ENCODE results near the gene PODN. TPM values are rescaled to one million over a fixed set of nuclear protein-coding genes. Genes with fewer than 3 reads are reported as not detected.

The PODN gene
- total RNA-seq, 1 experiment from 2014 or later: 0.23 TPM

- Histone ChIP-seq H3K36me3 (ENCODE audit: control insufficient read depth, insufficient read depth, low read length) (no peaks in the 10 kb centered on the region), H3K27ac (ENCODE audit: low read length) (no peak overlapping the region), H3K9me3 (ENCODE audit: control insufficient read depth, insufficient read depth, low read depth, low read length) (no peaks in the 10 kb centered on the region), H3K27me3 (ENCODE audit: control insufficient read depth, insufficient read depth, low read length) (no peaks in the 10 kb centered on the region), H3K4me1 (ENCODE audit: control insufficient read depth, insufficient read depth, low read length) (peaks cover 4% of the 10 kb centered on the region; the same call in 1 of the 2 replicates), H3K4me3 (ENCODE audit: low read depth in 2 of 2, low read length in 2 of 2) (no peak overlapping the region)
- DNase-seq (ENCODE audit: low read depth, low spot score): no peak
- intact Hi-C loops (cut with micrococcal nuclease; ENCODE audit: unreplicated experiment) (no loop called here), in situ Hi-C loops (cut with HindIII; ENCODE audit: low pct_unique_long_range_greater_than_20kb, low sequenced_read_pairs) (no loop called here)
- BruUV-seq (replicated peaks): no TSS peak
- 0 out of 2 replicates have a peak, but pooled peaks have one; percentile 24 for ATAC-seq
- ChIA-PET POLR2A (no interaction called here), CTCF (no interaction called here)
- no peak for TF ChIP-seq CTCF (IDR thresholded peaks at IDR 0.05)
- no peak for TF ChIP-seq REST (IDR thresholded peaks at IDR 0.05; ENCODE audit: insufficient read depth in 1 of 2, low read depth in 2 of 2, low read length in 1 of 2)
- no peak for TF ChIP-seq POLR2AphosphoS5 (IDR thresholded peaks at IDR 0.05; ENCODE audit: low read depth, low read length)
- no peak for TF ChIP-seq SIN3A (IDR thresholded peaks at IDR 0.05; ENCODE audit: borderline replicate concordance, insufficient read depth, low read depth, low read length)
- TF ChIP-seq TCF7L2 (IDR thresholded peaks at IDR 0.05; ENCODE audit: low read depth, low read length): no peak
These were observed 32.5 kb downstream of the PODN start for GRCh38 chr1:53094533-53094919.

GRCh38 chr1:53104289-53104913, 42.4 kb downstream of the PODN start:
- Histone ChIP-seq H3K4me3 (ENCODE audit: low read depth in 2 of 2, low read length in 2 of 2) (no peak overlapping the region), H3K27ac (ENCODE audit: low read length) (no peak overlapping the region; the same call in 1 of the 2 replicates), H3K4me1 (ENCODE audit: control insufficient read depth, insufficient read depth, low read length) (peaks cover 23% of the 10 kb centered on the region), H3K9me3 (ENCODE audit: control insufficient read depth, insufficient read depth, low read depth, low read length) (no peaks in the 10 kb centered on the region), H3K36me3 (ENCODE audit: control insufficient read depth, insufficient read depth, low read length) (no peaks in the 10 kb centered on the region), H3K27me3 (ENCODE audit: control insufficient read depth, insufficient read depth, low read length) (no peaks in the 10 kb centered on the region)
- ChIA-PET POLR2A (no interaction called here), CTCF (no interaction called here)
- in situ Hi-C loops (cut with HindIII; ENCODE audit: low pct_unique_long_range_greater_than_20kb, low sequenced_read_pairs): no loop called here
- no peak for TF ChIP-seq REST (IDR thresholded peaks at IDR 0.05; ENCODE audit: insufficient read depth in 1 of 2, low read depth in 2 of 2, low read length in 1 of 2)
- no peak for TF ChIP-seq CTCF (IDR thresholded peaks at IDR 0.05)
- no peak for TF ChIP-seq TCF7L2 (IDR thresholded peaks at IDR 0.05; ENCODE audit: low read depth, low read length)
- TF ChIP-seq POLR2AphosphoS5 (IDR thresholded peaks at IDR 0.05; ENCODE audit: low read depth, low read length): no peak
- no peak for TF ChIP-seq SIN3A (IDR thresholded peaks at IDR 0.05; ENCODE audit: borderline replicate concordance, insufficient read depth, low read depth, low read length)
- intact Hi-C loops (cut with micrococcal nuclease; ENCODE audit: unreplicated experiment): no loop called here
- no peak for ATAC-seq
- DNase-seq (ENCODE audit: low read depth, low spot score): no peak
- BruUV-seq (replicated peaks): no TSS peak

Data from Panc1 (cell line).